Uterus (tissue), 4 donors: ENCODE results near the gene TNNI2. TPM values are rescaled to one million over a fixed set of nuclear protein-coding genes. Genes with fewer than 3 reads are reported as not detected.

ENCODE experiments used
- DNase-seq, 2 donors: peaks; one replicate each; pipeline ENCODE4 v3.0.0-alpha.2; 2019 to 2020
- H3K27ac ChIP-seq, 2 donors: fragments of 200-600 bp; sonication (generic); 1 replicate in 1 of 2; 2 replicates in 1 of 2; pipeline ENCODE4 v1.5.1; 2016 to 2018
- H3K27me3 ChIP-seq, 2 donors: fragments of 200-600 bp; sonication (generic); one replicate each; pipeline ENCODE4 v1.5.1; 2018 to 2019; ENCODE audit warnings: control low read depth in 1 of 2
- H3K36me3 ChIP-seq, 2 donors: fragments of 200-600 bp; sonication (generic); one replicate each; pipeline ENCODE4 v1.5.1; 2019; ENCODE audit warnings: control low read depth in 1 of 2
- H3K4me1 ChIP-seq, 2 donors: fragments of 200-600 bp; sonication (generic); one replicate each; pipeline ENCODE4 v1.5.1; 2018 to 2019; ENCODE audit warnings: control low read depth in 1 of 2
- H3K4me3 ChIP-seq, 2 donors: fragments of 200-600 bp; sonication (generic); 1 replicate in 1 of 2; 2 replicates in 1 of 2; pipeline ENCODE4 v1.5.1; 2018 to 2019; ENCODE audit warnings: mild to moderate bottlenecking in 1 of 2
- H3K9me3 ChIP-seq, 2 donors: fragments of 200-600 bp; sonication (generic); one replicate each; pipeline ENCODE4 v1.5.1; 2019; ENCODE audit warnings: control low read depth in 1 of 2
- CTCF ChIP-seq, 4 experiments: fragments of 200-600 bp in 2 of 4; fragments of 450-650 bp in 2 of 4; sonication (generic) in 2 of 4; IDR thresholded peaks; one replicate each; pipeline ENCODE4 v1.5.1; 2016 to 2019; ENCODE audit warnings: antibody characterized with exemption in 4 of 4, mild to moderate bottlenecking in 2 of 4, moderate library complexity in 1 of 4
- POLR2A ChIP-seq, 2 donors: fragments of 450-650 bp; IDR thresholded peaks; one replicate each; pipeline ENCODE4 v1.6.1; 2016; ENCODE audit warnings: antibody characterized with exemption in 2 of 2, mild to moderate bottlenecking in 1 of 2, moderate library complexity in 1 of 2
- intact Hi-C: fragments of 100-400 bp; cut with DNase I; formaldehyde crosslinking; loops from one replicate; pipeline ENCODE4 v1.15.1; 2023; ENCODE audit warnings: low total_unique reads
- microRNA-seq: library from miRNA; unstranded; fragments of <30 nt; microRNA quantifications from one replicate; pipeline ENCODE4, GENCODE V29; 2016; ENCODE audit warnings: borderline microRNAs expressed, borderline replicate concordance
- small RNA-seq: library from RNA; depleted of rRNA; stranded (forward); fragments of <200 nt; gene quantifications from one replicate; pipeline ENCODE3, GENCODE V24; 2016
- total RNA-seq, 4 donors: library from RNA; depleted of rRNA in 3 of 4; stranded (reverse); fragments of >200 nt in 3 of 4; gene quantifications; one replicate each; pipeline versions ENCODE4 v1.1.0 to v1.2.4, GENCODE V29; 2014 to 2023
- donor health status: DM: yes; HTN: yes; CAD: no.

TNNI2 gene
- total RNA-seq, 4 donors from 2014 or later = 0.95 to 1.5 TPM; not detected in 2

DNA sequence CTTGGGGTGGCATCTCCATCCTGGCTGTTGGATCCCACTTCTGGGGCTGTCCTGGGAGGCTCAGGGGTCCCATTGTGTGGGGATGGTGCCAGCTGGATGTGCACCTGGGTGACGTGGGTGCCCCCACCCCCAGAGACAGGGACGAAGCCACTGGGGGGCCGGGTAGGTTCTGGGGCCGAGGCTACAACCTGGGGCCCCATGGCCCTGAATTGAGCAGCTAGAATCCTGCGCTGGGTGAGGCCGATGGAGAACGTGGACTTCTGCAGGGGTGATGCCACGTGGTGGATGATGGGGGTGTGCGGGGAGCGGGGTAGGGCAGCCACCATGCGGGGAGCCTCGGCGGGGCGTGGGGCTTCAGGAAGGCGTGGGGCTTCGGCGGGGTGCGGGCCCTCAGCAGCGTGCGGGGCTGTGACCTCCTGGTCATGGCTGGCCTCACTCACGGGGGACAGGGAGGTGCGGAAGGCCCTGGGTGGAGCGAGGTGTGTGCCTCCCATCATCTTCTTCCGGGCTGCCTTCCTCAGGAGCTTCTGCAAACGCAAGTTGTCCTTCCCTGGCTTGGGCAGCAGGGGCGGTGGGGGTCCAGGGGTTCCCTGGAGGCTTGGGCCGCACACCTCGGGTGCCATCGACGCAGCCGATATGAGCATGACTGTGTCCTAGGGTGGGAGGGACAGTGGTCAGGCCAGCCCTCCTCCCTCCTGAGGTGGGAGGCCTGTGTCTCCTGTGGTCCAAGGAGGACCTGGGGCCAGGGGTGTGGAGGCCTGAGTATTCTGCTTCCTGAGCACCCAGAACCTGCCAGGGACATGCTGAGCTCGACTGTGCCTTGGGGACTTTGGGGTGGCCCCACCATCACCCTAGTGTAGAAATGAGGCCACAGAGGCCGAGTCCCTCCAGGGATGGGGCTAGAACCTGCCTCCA lies 51.4 kb downstream of the TNNI2 start:
- DNase-seq = peak in 1 of 2 donors; percentile 20
- Histone ChIP-seq H3K9me3 (no peaks in the 10 kb centered on the region), H3K4me3 (no peak overlapping the region), H3K27me3 (no peaks in the 10 kb centered on the region), H3K36me3 (no peaks in the 10 kb centered on the region), H3K27ac (no peak overlapping the region), H3K4me1 (no peaks in the 10 kb centered on the region)
- intact Hi-C loops = loop anchor here (10.0 kb wide), 1 partner anchor 55 kb away; the partner anchor contains the start of gene MRPL23
- no peak for TF ChIP-seq CTCF (IDR thresholded peaks at IDR 0.05)
- no peak for TF ChIP-seq POLR2A (IDR thresholded peaks at IDR 0.05)

Small RNA genes lying within 50 kb of the gene (microRNA-seq; reads per million reads assigned to microRNA genes)
- gene MIR4298 = not detected
- not detected for gene MIR7847

Small RNA genes lying within 50 kb of the gene (small RNA-seq; reads per million reads assigned to genes)
- gene AC051649.1 (not detected), gene MIR4298 (not detected)

Other genes starting within 250 kb of the TNNI2 start
- not detected for gene KRTAP5-2, start 240.7 kb upstream of the TNNI2 start, total RNA-seq
- not detected for gene KRTAP5-3, start 230.5 kb upstream of the TNNI2 start, total RNA-seq
- gene KRTAP5-4, start 216.8 kb upstream of the TNNI2 start, total RNA-seq = not detected
- not detected for gene KRTAP5-5, start 209.2 kb upstream of the TNNI2 start, total RNA-seq
- not detected for gene KRTAP5-6, start 141.8 kb upstream of the TNNI2 start, total RNA-seq
- gene IFITM10, start 88.4 kb upstream of the TNNI2 start, total RNA-seq = under 1 TPM in 1 of 4 donors, not detected in 3; 0.85 TPM
- gene CTSD, start 75.1 kb upstream of the TNNI2 start, total RNA-seq = 100 to 1,000 TPM in 2 of 4 donors, 10 to 100 TPM in 2; 80.0 to 188 (median 126) TPM
- 1 to 10 TPM in 1 of 4 donors, not detected in 3; 2.0 TPM for gene SYT8, start 4.0 kb upstream of the TNNI2 start, total RNA-seq
- 100 to 1,000 TPM in 1 of 4 donors, 10 to 100 TPM in 3; 11.2 to 112 (median 25.1) TPM for gene LSP1, start 14.1 kb downstream of the TNNI2 start, total RNA-seq
- not detected for gene PRR33, start 52.9 kb downstream of the TNNI2 start, total RNA-seq
- gene TNNT3, start 80.7 kb downstream of the TNNI2 start, total RNA-seq = 10 to 100 TPM in 2 of 4 donors, 1 to 10 TPM in 1, not detected in 1; 3.2 to 60.6 (median 29.3) TPM
- gene MRPL23, start 108.4 kb downstream of the TNNI2 start, total RNA-seq = 100 to 1,000 TPM in 2 of 4 donors, 10 to 100 TPM in 2; 36.7 to 196 (median 101) TPM
- 1,000 to 10,000 TPM in 1 of 4 donors, 100 to 1,000 TPM in 3; 260 to 3,028 (median 463) TPM for gene H19, start 158.9 kb downstream of the TNNI2 start, total RNA-seq